ENCODE measurements around the gene MGMT.

GRCh38 chr10:129705676-129706075 lies 238.6 kb downstream of the MGMT start:
- TF ChIP-seq POLR2A (IDR thresholded peaks at IDR 0.05; ENCODE audit: low read length) (no peak), GATA1 (IDR thresholded peaks at IDR 0.05; ENCODE audit: low read depth, low read length) (no peak)

Measured in erythroblast (primary cell).